ENCODE results near the gene AGPS.

Gene AGPS

GRCh38 chr2:177559638-177560037 is 167.1 kb downstream of the AGPS start:
- no peaks in the 10 kb centered on the region for H4K20me1 ChIP-seq (ENCODE audit: control insufficient read depth, insufficient read depth, low read depth, low read length)
- no peaks in the 10 kb centered on the region for H3K4me1 ChIP-seq (ENCODE audit: control insufficient read depth, low read length)
- no peak overlapping the region for H3K4me3 ChIP-seq (ENCODE audit: low read length)
- no peaks in the 10 kb centered on the region for H3K27me3 ChIP-seq (ENCODE audit: control insufficient read depth, low read length)
- no peaks in the 10 kb centered on the region for H3K79me2 ChIP-seq (ENCODE audit: control insufficient read depth, low read length)
- H3K9me2 ChIP-seq (replicated peaks; ENCODE audit: control insufficient read depth, low read length) = no peaks in the 10 kb centered on the region
- H3F3A ChIP-seq (ENCODE audit: control insufficient read depth, insufficient read depth) = no peaks in the 10 kb centered on the region
- H3K9me3 ChIP-seq (ENCODE audit: control insufficient read depth, insufficient read depth, low read length) = 0 out of 2 replicates have a peak, but pooled peaks cover 3% of the 10 kb centered on the region
- no peak for TF ChIP-seq EZH2phosphoT487 (IDR thresholded peaks at IDR 0.05; ENCODE audit: borderline replicate concordance, low read length)
- no peak for TF ChIP-seq CTCF (IDR thresholded peaks at IDR 0.05; ENCODE audit: low read depth, low read length, poor library complexity, severe bottlenecking)
- H3K36me3 ChIP-seq (ENCODE audit: control insufficient read depth, low read length) = no peaks in the 10 kb centered on the region
- no peak overlapping the region for H3K4me2 ChIP-seq (ENCODE audit: low read length)
- H3K27ac ChIP-seq (ENCODE audit: low read depth, low read length) = no peak overlapping the region

- Histone ChIP-seq H3K4me2 (ENCODE audit: low read length) (no peak overlapping the region), H3K9me2 (replicated peaks; ENCODE audit: control insufficient read depth, low read length) (no peaks in the 10 kb centered on the region), H3K79me2 (ENCODE audit: control insufficient read depth, low read length) (no peaks in the 10 kb centered on the region), H3K36me3 (ENCODE audit: control insufficient read depth, low read length) (no peaks in the 10 kb centered on the region), H3K9me3 (ENCODE audit: control insufficient read depth, insufficient read depth, low read length) (no peaks in the 10 kb centered on the region), H3K27me3 (ENCODE audit: control insufficient read depth, low read length) (peaks cover 5% of the 10 kb centered on the region), H3K27ac (ENCODE audit: low read depth, low read length) (no peak overlapping the region), H3K4me3 (ENCODE audit: low read length) (no peak overlapping the region), H4K20me1 (ENCODE audit: control insufficient read depth, insufficient read depth, low read depth, low read length) (no peaks in the 10 kb centered on the region), H3F3A (ENCODE audit: control insufficient read depth, insufficient read depth) (no peaks in the 10 kb centered on the region), H3K4me1 (ENCODE audit: control insufficient read depth, low read length) (no peaks in the 10 kb centered on the region)
- TF ChIP-seq EZH2phosphoT487 (IDR thresholded peaks at IDR 0.05; ENCODE audit: borderline replicate concordance, low read length) (no peak), CTCF (IDR thresholded peaks at IDR 0.05; ENCODE audit: low read depth, low read length, poor library complexity, severe bottlenecking) (no peak)
Measured at GRCh38 chr2:177568390-177568789, 175.8 kb downstream of the AGPS start.

- Histone ChIP-seq H3K36me3 (ENCODE audit: control insufficient read depth, low read length) (no peaks in the 10 kb centered on the region), H3K27me3 (ENCODE audit: control insufficient read depth, low read length) (peaks cover 5% of the 10 kb centered on the region), H3K4me1 (ENCODE audit: control insufficient read depth, low read length) (no peaks in the 10 kb centered on the region), H3K9me3 (ENCODE audit: control insufficient read depth, insufficient read depth, low read length) (no peaks in the 10 kb centered on the region), H3K4me2 (ENCODE audit: low read length) (no peak overlapping the region), H3K4me3 (ENCODE audit: low read length) (no peak overlapping the region), H3K79me2 (ENCODE audit: control insufficient read depth, low read length) (no peaks in the 10 kb centered on the region), H3K9me2 (replicated peaks; ENCODE audit: control insufficient read depth, low read length) (no peaks in the 10 kb centered on the region), H4K20me1 (ENCODE audit: control insufficient read depth, insufficient read depth, low read depth, low read length) (no peaks in the 10 kb centered on the region), H3K27ac (ENCODE audit: low read depth, low read length) (no peak overlapping the region), H3F3A (ENCODE audit: control insufficient read depth, insufficient read depth) (no peaks in the 10 kb centered on the region)
- TF ChIP-seq CTCF (IDR thresholded peaks at IDR 0.05; ENCODE audit: low read depth, low read length, poor library complexity, severe bottlenecking) = no peak
- TF ChIP-seq EZH2phosphoT487 (IDR thresholded peaks at IDR 0.05; ENCODE audit: borderline replicate concordance, low read length) = no peak
Measured at GRCh38 chr2:177568893-177569292, 176.3 kb downstream of the AGPS start.
